Caco-2 (cell line): Measurements from ENCODE around the gene MCAT. TPM values are rescaled to one million over a fixed set of nuclear protein-coding genes. Genes with fewer than 3 reads are reported as not detected.
A peak's percentile ranks its signal among the peaks of the same experiment; 100 is the strongest.

Experiments used
- BruUV-seq: library from RNA; stranded (reverse); fragments of 400-500 nt; replicated peaks from 2 replicates; lab custom pipeline; 2021; lab: Mats Ljungman, UMichigan
- CTCF ChIA-PET: fragments of 300-600 bp; sonication (Branson Sonifier 250); formaldehyde crosslinking; loops from one replicate; lab custom pipeline; 2022; ENCODE audit warnings: antibody characterized with exemption; lab: Charles Lee
- POLR2A ChIA-PET: fragments of 300-600 bp; sonication (Branson Sonifier 250); formaldehyde crosslinking; loops from one replicate; lab custom pipeline; 2022; ENCODE audit warnings: antibody characterized with exemption; lab: Charles Lee
- DNase-seq, 2 experiments: peaks; one replicate each; pipeline versions ENCODE4 v3.0.0 to v3.0.0-alpha.2; 2020 to 2022
- H3K27me3 ChIP-seq: replicated peaks from 2 replicates; pipeline ENCODE4 v1.6.0; 2011; ENCODE audit warnings: low read length; ENCODE audit not compliant: control insufficient read depth, insufficient read depth
- H3K36me3 ChIP-seq: 2 replicates; pipeline ENCODE4 v1.5.1; 2011; ENCODE audit warnings: low read length; ENCODE audit not compliant: control insufficient read depth, insufficient read depth
- H3K4me1 ChIP-seq: fragments of 250-450 bp; sonication (Bioruptor Pico); 2 replicates; pipeline ENCODE4 v1.5.1; 2020; ENCODE audit warnings: mild to moderate bottlenecking
- H3K4me3 ChIP-seq: 2 replicates; pipeline ENCODE4 v1.5.1; 2011; ENCODE audit warnings: low read depth, mild to moderate bottlenecking, control low read depth, low read length
- H3K9me3 ChIP-seq: fragments of 250-450 bp; sonication (Bioruptor Pico); 2 replicates; pipeline ENCODE4 v1.5.1; 2020; ENCODE audit warnings: mild to moderate bottlenecking, moderate library complexity
- H3K27ac Mint-ChIP-seq: one replicate; pipeline ENCODE4 v1.8.0; 2022; ENCODE audit warnings: mixed read lengths; ENCODE audit not compliant: unreplicated experiment
- H3K27me3 Mint-ChIP-seq: one replicate; pipeline ENCODE4 v1.8.0; 2022; ENCODE audit warnings: mixed read lengths; ENCODE audit not compliant: insufficient read depth, unreplicated experiment
- H3K36me3 Mint-ChIP-seq: one replicate; pipeline ENCODE4 v1.8.0; 2022; ENCODE audit warnings: mild to moderate bottlenecking, mixed read lengths; ENCODE audit not compliant: insufficient read depth, unreplicated experiment
- H3K4me1 Mint-ChIP-seq: one replicate; pipeline ENCODE4 v1.8.0; 2022; ENCODE audit warnings: low read depth, mixed read lengths; ENCODE audit not compliant: unreplicated experiment
- H3K4me3 Mint-ChIP-seq: one replicate; pipeline ENCODE4 v1.8.0; 2022; ENCODE audit warnings: mild to moderate bottlenecking, moderate library complexity, mixed read lengths; ENCODE audit not compliant: unreplicated experiment
- H3K9me3 Mint-ChIP-seq: one replicate; pipeline ENCODE4 v1.8.0; 2022; ENCODE audit warnings: mixed read lengths; ENCODE audit not compliant: unreplicated experiment
- intact Hi-C: fragments of 100-400 bp; cut with micrococcal nuclease; formaldehyde crosslinking; loops from one replicate; pipeline ENCODE4 v1.10.0; 2022; ENCODE audit not compliant: unreplicated experiment
- total RNA-seq: library from RNA; stranded (reverse); gene quantifications from 2 replicates; pipeline ENCODE4 v1.2.3, GENCODE V29; 2022
- TF ChIP-seq, protein P1 (sequence below), 2 experiments: fragments of 200-600 bp in 1 of 2; IDR thresholded peaks; 1 replicate in 1 of 2; 2 replicates in 1 of 2; pipeline versions ENCODE4 v1.5.1 to v1.8.0; 2011 to 2022; ENCODE audit warnings: antibody characterized with exemption in 1 of 2, control low read depth in 1 of 2, inconsistent platforms in 1 of 2, low read depth in 1 of 2, low read length in 1 of 2, mild to moderate bottlenecking in 1 of 2, moderate library complexity in 1 of 2; ENCODE audit not compliant: insufficient read depth in 1 of 2, severe bottlenecking in 1 of 2, unreplicated experiment in 1 of 2

MCAT gene
- total RNA-seq, 1 experiment from 2014 or later: 23.5 TPM

DNA sequence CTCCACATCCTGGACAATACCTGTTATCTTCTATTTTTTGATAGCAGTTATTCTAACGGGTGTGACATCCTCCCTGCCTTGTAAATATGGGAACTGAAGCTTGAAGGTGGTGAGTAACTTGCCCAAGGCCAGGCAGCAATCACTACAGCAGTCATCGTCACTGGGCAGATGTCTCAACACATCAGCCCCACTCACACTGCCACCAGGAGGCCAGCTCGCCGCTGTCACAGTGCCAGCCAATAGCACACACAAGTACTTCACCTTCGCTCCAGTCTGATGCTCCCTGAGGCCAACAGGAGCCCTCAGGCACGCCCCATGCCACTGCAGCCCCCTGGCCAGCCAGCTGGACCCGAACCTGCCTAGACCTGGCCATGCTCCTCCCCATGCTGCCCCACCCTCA lies 49.1 kb downstream of the MCAT start:
- intact Hi-C loops: loop anchor here (5.0 kb wide), 1 partner anchor 77 kb away; the partner anchor contains the start of gene PACSIN2
- peaks cover 11% of the 10 kb centered on the region; the same call in 1 of the 2 replicates for H3K4me1 ChIP-seq
- Mint-ChIP-seq H3K27me3 (no peaks in the 10 kb centered on the region), H3K4me3 (no peak overlapping the region), H3K27ac (no peak overlapping the region), H3K36me3 (peaks cover 6% of the 10 kb centered on the region), H3K4me1 (peaks cover 8% of the 10 kb centered on the region), H3K9me3 (peaks cover 19% of the 10 kb centered on the region)
- no peak for DNase-seq
- H3K9me3 ChIP-seq: peaks cover 12% of the 10 kb centered on the region
- H3K4me3 ChIP-seq: no peak overlapping the region
- CTCF ChIA-PET: no interaction called here
- BruUV-seq: no TSS peak
- H3K36me3 ChIP-seq: no peaks in the 10 kb centered on the region
- POLR2A ChIA-PET: no interaction called here
- no peaks in the 10 kb centered on the region for H3K27me3 ChIP-seq
- TF ChIP-seq, protein P1, sequence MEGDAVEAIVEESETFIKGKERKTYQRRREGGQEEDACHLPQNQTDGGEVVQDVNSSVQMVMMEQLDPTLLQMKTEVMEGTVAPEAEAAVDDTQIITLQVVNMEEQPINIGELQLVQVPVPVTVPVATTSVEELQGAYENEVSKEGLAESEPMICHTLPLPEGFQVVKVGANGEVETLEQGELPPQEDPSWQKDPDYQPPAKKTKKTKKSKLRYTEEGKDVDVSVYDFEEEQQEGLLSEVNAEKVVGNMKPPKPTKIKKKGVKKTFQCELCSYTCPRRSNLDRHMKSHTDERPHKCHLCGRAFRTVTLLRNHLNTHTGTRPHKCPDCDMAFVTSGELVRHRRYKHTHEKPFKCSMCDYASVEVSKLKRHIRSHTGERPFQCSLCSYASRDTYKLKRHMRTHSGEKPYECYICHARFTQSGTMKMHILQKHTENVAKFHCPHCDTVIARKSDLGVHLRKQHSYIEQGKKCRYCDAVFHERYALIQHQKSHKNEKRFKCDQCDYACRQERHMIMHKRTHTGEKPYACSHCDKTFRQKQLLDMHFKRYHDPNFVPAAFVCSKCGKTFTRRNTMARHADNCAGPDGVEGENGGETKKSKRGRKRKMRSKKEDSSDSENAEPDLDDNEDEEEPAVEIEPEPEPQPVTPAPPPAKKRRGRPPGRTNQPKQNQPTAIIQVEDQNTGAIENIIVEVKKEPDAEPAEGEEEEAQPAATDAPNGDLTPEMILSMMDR (IDR thresholded peaks at IDR 0.05; ENCODE audit: insufficient read depth in 1 of 2, low read depth in 1 of 2, low read length in 1 of 2, severe bottlenecking in 1 of 2, unreplicated experiment in 1 of 2): no peak

GRCh38 chr22:43092085-43092484 lies 51.1 kb downstream of the MCAT start:
- no peaks in the 10 kb centered on the region for H3K27me3 ChIP-seq
- CTCF ChIA-PET: interaction anchor here (0.6 to 0.7 kb wide), 2 partner anchors 327 to 338 kb away, joined by 3 to 4 read pairs; no protein-coding TSS in a partner anchor
- DNase-seq: no peak
- H3K36me3 Mint-ChIP-seq: peaks cover 6% of the 10 kb centered on the region
- H3K36me3 ChIP-seq: no peaks in the 10 kb centered on the region
- no TSS peak for BruUV-seq
- H3K27me3 Mint-ChIP-seq: no peaks in the 10 kb centered on the region
- intact Hi-C loops: loop anchor here (5.0 kb wide), 1 partner anchor 75 kb away; the partner anchor contains the start of gene PACSIN2
- no peak overlapping the region for H3K4me3 Mint-ChIP-seq
- POLR2A ChIA-PET: interaction anchor here (0.6 to 0.7 kb wide), 2 partner anchors 54 to 208 kb away, joined by 3 to 11 read pairs; no protein-coding TSS in a partner anchor
- peaks cover 8% of the 10 kb centered on the region for H3K4me1 Mint-ChIP-seq
- H3K4me1 ChIP-seq: no peaks in the 10 kb centered on the region
- TF ChIP-seq, protein P1 (IDR thresholded peaks at IDR 0.05; ENCODE audit: insufficient read depth in 1 of 2, low read depth in 1 of 2, low read length in 1 of 2, severe bottlenecking in 1 of 2, unreplicated experiment in 1 of 2): no peak
- no peak overlapping the region for H3K4me3 ChIP-seq
- peak overlapping the region; percentile 3 for H3K27ac Mint-ChIP-seq
- H3K9me3 Mint-ChIP-seq: peaks cover 19% of the 10 kb centered on the region
- H3K9me3 ChIP-seq: peaks cover 9% of the 10 kb centered on the region

DNA sequence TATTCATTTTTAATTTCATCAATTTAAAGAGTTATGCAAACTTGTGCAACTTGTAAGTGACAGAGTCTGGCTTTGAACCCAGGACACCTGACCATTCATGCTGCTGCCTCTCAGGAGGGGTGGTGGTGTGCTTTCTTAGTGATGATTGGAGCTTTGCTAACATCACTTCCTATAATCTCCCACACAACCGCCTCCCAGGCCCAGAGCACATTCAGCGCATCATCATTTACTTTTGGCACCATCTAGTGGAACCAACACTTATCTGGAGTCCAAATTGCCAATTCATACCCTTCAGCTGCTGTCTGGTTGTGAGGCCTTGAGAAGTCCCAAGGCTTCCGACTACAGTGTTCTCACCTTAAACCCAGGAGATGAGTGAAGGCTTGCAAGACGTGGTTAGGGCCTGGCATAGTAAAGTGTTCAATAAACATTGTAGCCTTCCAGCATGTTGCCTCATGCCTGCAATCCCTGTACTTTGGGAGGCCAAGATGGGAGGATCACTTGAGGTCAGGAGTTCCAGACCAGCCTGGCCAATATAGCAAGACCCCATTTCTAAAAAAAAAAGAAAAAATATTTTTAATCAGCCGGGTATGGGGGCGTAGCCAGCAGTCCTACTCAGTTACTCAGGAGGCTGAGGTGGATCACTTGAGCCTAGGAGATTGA lies 52.9 kb downstream of the MCAT start:
- peak; percentile 67 to 68 for DNase-seq
- no peak overlapping the region for H3K4me3 ChIP-seq

More for the DNA sequence above, 52.9 kb downstream of the MCAT start:
- H3K9me3 Mint-ChIP-seq: peaks cover 3% of the 10 kb centered on the region
- H3K27me3 Mint-ChIP-seq: no peaks in the 10 kb centered on the region
- H3K4me1 ChIP-seq: no peaks in the 10 kb centered on the region
- TSS peak; percentile 52 for BruUV-seq
- CTCF ChIA-PET: interaction anchor here (0.6 to 1.1 kb wide), 7 partner anchors 21 to 292 kb away, joined by 3 to 7 read pairs (median 4); partner anchors contain the start of gene BIK
- H3K27me3 ChIP-seq: no peaks in the 10 kb centered on the region
- intact Hi-C loops: loop anchor here (1.0 to 5.0 kb wide), 2 partner anchors 73 to 310 kb away; partner anchors contain the start of gene PACSIN2
- H3K4me3 Mint-ChIP-seq: peak overlapping the region; percentile 27
- peaks cover 8% of the 10 kb centered on the region for H3K4me1 Mint-ChIP-seq
- TF ChIP-seq, protein P1 (IDR thresholded peaks at IDR 0.05; ENCODE audit: insufficient read depth in 1 of 2, low read depth in 1 of 2, low read length in 1 of 2, severe bottlenecking in 1 of 2, unreplicated experiment in 1 of 2): peak in 1 of 2 experiments; percentile 57
- no peaks in the 10 kb centered on the region for H3K9me3 ChIP-seq
- POLR2A ChIA-PET: interaction anchor here (1.0 to 1.1 kb wide), 3 partner anchors 79 to 234 kb away, joined by 3 to 4 read pairs (median 3); partner anchors contain the start of gene ARFGAP3
- H3K36me3 Mint-ChIP-seq: peaks cover under 1% of the 10 kb centered on the region
- H3K27ac Mint-ChIP-seq: no peak overlapping the region
- no peaks in the 10 kb centered on the region for H3K36me3 ChIP-seq
